ENCODE results near the gene CARD10. TPM values are rescaled to one million over a fixed set of nuclear protein-coding genes. Genes with fewer than 3 reads are reported as not detected.

Gene CARD10
- total and polyA plus RNA-seq, 2 of the 13 experiments (the other 11 are each of a cell fraction or from before 2014, with no cell fraction given): 35.2 to 55.8 TPM

DNA sequence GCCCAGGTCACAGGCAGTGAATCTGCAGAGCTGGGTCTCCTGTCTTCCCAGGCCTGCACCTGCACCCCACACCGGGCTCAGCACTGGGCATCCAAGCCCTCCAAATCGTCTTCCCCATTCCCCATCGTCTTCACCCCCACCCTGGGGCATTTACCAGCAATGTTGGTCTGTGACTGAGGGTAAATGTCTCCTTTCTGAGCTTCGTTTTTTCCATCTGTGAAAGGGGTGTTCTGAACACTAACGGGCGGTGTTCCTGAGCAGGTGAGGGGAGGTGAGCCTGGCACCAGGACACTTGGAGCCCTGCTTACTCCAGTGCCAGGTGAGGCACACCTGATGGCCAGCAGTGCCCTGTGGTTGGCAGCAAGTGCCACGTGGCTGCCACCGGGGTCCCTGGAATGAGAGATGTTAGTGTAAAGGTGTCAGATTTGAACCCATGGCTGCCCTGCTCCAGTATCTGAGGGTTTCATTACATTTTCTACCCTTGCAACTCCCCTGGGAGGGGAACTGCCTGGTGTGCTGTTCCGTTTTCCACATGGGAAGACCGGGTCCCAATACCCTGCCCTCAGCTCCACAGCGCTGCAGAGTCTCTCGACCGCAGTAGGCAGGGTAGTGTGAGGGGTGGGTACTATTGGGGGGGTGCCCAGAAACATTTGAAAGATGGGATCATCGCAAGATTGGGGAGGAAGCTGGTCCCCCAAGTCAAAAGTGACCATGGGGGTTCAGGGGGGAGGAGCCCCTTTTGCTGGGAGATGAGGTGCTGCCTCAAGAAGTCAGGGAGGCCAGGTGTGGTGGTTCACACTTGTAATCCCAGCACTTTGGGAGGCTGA is 43.0 kb upstream of the CARD10 start:
- WGBS (ENCODE audit: low lambda C conversion rate): 54% methylated on average over 8 of the region's 14 CpGs
- no TSS peak for BruUV-seq (replicated peaks)
- in situ Hi-C loops (cut with HindIII; ENCODE audit: extremely low pct_ligation_motif_present, low pct_unique_long_range_greater_than_20kb): no loop called here
- peak overlapping the region; percentile 91 to 98 (median 98) for H3K4me3 ChIP-seq (replicated peaks in 1 of 3; ENCODE audit: insufficient read depth in 1 of 3, low read depth in 2 of 3, low read length in 3 of 3)
- H4K20me1 ChIP-seq (ENCODE audit: insufficient read depth, low read length): peaks cover 31% of the 10 kb centered on the region
- peaks cover 9 to 25% of the 10 kb centered on the region in 2 experiments for H3K36me3 ChIP-seq (replicated peaks in 1 of 2; ENCODE audit: control insufficient read depth in 1 of 2, insufficient read depth in 2 of 2, low read length in 2 of 2)
- H3K4me1 ChIP-seq (ENCODE audit: insufficient read depth, low read length): peaks cover 81% of the 10 kb centered on the region
- FAIRE-seq (no peak), DNase-seq (ENCODE audit: low spot score) (no peak), ATAC-seq (no peak)
- ChIA-PET POLR2A (interaction anchor here (0.7 to 17.5 kb wide), 16 partner anchors 8 to 530 kb away, joined by 3 to 976 read pairs (median 4); partner anchors contain the start of genes GGA1, MFNG and PDXP), CTCF (ENCODE audit: low intra/inter-chr PET ratio, low total read pairs) (interaction anchor here (1.2 to 4.1 kb wide), 3 partner anchors 13 to 23 kb away, joined by 3 to 39 read pairs (median 11); no protein-coding TSS in a partner anchor)
- no peaks in the 10 kb centered on the region for H3K9me3 ChIP-seq (ENCODE audit: low read length)
- H2AFZ ChIP-seq (ENCODE audit: low read length): no peak overlapping the region
- H3K79me2 ChIP-seq (ENCODE audit: insufficient read depth, low read length): peaks cover 60% of the 10 kb centered on the region
- peak overlapping the region; percentile 96 for H3K4me2 ChIP-seq (ENCODE audit: low read depth, low read length)
- intact Hi-C loops (cut with micrococcal nuclease; ENCODE audit: unreplicated experiment): no loop called here
- H3K9ac ChIP-seq (ENCODE audit: insufficient read depth, low read depth, low read length): peak overlapping the region; percentile 99
- H3K27ac ChIP-seq (ENCODE audit: extremely low read length, insufficient read depth, low read length): peak overlapping the region; percentile 91
- no peaks in the 10 kb centered on the region; a peak in 1 of 5 replicates for H3K27me3 ChIP-seq (ENCODE audit: control insufficient read depth in 1 of 2, insufficient read depth in 2 of 2, low read length in 2 of 2)
- TF ChIP-seq HDAC2 (CRISPR knock-in tag; IDR thresholded peaks at IDR 0.05) (no peak), ZNF616 (CRISPR knock-in tag; IDR thresholded peaks at IDR 0.05; ENCODE audit: low read depth) (no peak), BRF2 (CRISPR knock-in tag; IDR thresholded peaks at IDR 0.05) (no peak), FOXC1 (CRISPR knock-in tag; IDR thresholded peaks at IDR 0.05; ENCODE audit: borderline replicate concordance) (peak; percentile 19; the same call in 1 of the 2 replicates), ZNF260 (CRISPR knock-in tag; IDR thresholded peaks at IDR 0.05; ENCODE audit: borderline replicate concordance, low read depth) (no peak), CCAR2 (optimal IDR thresholded peaks at IDR 0.05; ENCODE audit: low read depth, low read length) (no peak), JUND (CRISPR knock-in tag; IDR thresholded peaks at IDR 0.05) (no peak), FOXK1 (CRISPR knock-in tag; IDR thresholded peaks at IDR 0.05; ENCODE audit: borderline replicate concordance, low read depth) (no peak), ZNF549 (CRISPR knock-in tag; IDR thresholded peaks at IDR 0.05) (no peak), ZNF780A (CRISPR knock-in tag; IDR thresholded peaks at IDR 0.05) (no peak; the same call in 1 of the 2 replicates), MXD3 (CRISPR knock-in tag; IDR thresholded peaks at IDR 0.05) (no peak), MEIS2 (CRISPR knock-in tag; IDR thresholded peaks at IDR 0.05) (no peak), JDP2 (CRISPR knock-in tag; IDR thresholded peaks at IDR 0.05; ENCODE audit: borderline replicate concordance) (no peak), CBX2 (IDR thresholded peaks at IDR 0.05; ENCODE audit: low read depth, low read length) (no peak), CBX2 (CRISPR knock-in tag; IDR thresholded peaks at IDR 0.05; ENCODE audit: low read depth) (no peak), NR3C1 (CRISPR knock-in tag; IDR thresholded peaks at IDR 0.05) (no peak)
- TF ChIP-seq, protein P1, sequence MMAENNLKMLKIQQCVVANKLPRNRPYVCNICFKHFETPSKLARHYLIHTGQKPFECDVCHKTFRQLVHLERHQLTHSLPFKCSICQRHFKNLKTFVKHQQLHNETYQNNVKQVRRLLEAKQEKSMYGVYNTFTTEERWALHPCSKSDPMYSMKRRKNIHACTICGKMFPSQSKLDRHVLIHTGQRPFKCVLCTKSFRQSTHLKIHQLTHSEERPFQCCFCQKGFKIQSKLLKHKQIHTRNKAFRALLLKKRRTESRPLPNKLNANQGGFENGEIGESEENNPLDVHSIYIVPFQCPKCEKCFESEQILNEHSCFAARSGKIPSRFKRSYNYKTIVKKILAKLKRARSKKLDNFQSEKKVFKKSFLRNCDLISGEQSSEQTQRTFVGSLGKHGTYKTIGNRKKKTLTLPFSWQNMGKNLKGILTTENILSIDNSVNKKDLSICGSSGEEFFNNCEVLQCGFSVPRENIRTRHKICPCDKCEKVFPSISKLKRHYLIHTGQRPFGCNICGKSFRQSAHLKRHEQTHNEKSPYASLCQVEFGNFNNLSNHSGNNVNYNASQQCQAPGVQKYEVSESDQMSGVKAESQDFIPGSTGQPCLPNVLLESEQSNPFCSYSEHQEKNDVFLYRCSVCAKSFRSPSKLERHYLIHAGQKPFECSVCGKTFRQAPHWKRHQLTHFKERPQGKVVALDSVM (CRISPR knock-in tag; IDR thresholded peaks at IDR 0.05): no peak
- TF ChIP-seq, protein P2, sequence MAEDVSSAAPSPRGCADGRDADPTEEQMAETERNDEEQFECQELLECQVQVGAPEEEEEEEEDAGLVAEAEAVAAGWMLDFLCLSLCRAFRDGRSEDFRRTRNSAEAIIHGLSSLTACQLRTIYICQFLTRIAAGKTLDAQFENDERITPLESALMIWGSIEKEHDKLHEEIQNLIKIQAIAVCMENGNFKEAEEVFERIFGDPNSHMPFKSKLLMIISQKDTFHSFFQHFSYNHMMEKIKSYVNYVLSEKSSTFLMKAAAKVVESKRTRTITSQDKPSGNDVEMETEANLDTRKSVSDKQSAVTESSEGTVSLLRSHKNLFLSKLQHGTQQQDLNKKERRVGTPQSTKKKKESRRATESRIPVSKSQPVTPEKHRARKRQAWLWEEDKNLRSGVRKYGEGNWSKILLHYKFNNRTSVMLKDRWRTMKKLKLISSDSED (CRISPR knock-in tag; IDR thresholded peaks at IDR 0.05): no peak
- TF ChIP-seq, protein P3, sequence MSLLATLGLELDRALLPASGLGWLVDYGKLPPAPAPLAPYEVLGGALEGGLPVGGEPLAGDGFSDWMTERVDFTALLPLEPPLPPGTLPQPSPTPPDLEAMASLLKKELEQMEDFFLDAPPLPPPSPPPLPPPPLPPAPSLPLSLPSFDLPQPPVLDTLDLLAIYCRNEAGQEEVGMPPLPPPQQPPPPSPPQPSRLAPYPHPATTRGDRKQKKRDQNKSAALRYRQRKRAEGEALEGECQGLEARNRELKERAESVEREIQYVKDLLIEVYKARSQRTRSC (CRISPR knock-in tag; IDR thresholded peaks at IDR 0.05; ENCODE audit: low read depth): no peak

Data from HepG2 (cell line).